HEK293 (cell line): ENCODE data around the gene NEO1.

Experiments used
- ATF2 ChIP-seq: fragments of 450-650 bp; formaldehyde crosslinking; IDR thresholded peaks from 2 replicates; pipeline ENCODE4 v1.5.1; 2016; ENCODE audit warnings: missing biosample characterization, missing genetic modification characterization, low read depth
- CTCF ChIP-seq: fragments of 450-650 bp; formaldehyde crosslinking; IDR thresholded peaks from 2 replicates; pipeline ENCODE4 v1.5.1; 2016; ENCODE audit warnings: missing biosample characterization, missing genetic modification characterization
- SP2 ChIP-seq: fragments of 450-650 bp; formaldehyde crosslinking; IDR thresholded peaks from 2 replicates; pipeline ENCODE4 v1.5.1; 2016; ENCODE audit warnings: missing biosample characterization, missing genetic modification characterization
- YY1 ChIP-seq: fragments of 450-650 bp; formaldehyde crosslinking; IDR thresholded peaks from 2 replicates; pipeline ENCODE4 v1.5.1; 2018; ENCODE audit warnings: missing biosample characterization, missing genetic modification characterization
- ZBTB1 ChIP-seq: fragments of 450-650 bp; formaldehyde crosslinking; IDR thresholded peaks from 2 replicates; pipeline ENCODE4 v1.5.1; 2016; ENCODE audit warnings: missing biosample characterization, missing genetic modification characterization
- ZEB2 ChIP-seq: fragments of 450-650 bp; formaldehyde crosslinking; IDR thresholded peaks from 2 replicates; pipeline ENCODE4 v1.5.1; 2016; ENCODE audit warnings: missing biosample characterization, missing genetic modification characterization
- ZNF214 ChIP-seq: fragments of 450-650 bp; formaldehyde crosslinking; IDR thresholded peaks from 2 replicates; pipeline ENCODE4 v1.5.1; 2017; ENCODE audit warnings: missing biosample characterization, mild to moderate bottlenecking, missing genetic modification characterization, borderline replicate concordance
- ZNF629 ChIP-seq: fragments of 450-650 bp; formaldehyde crosslinking; IDR thresholded peaks from 2 replicates; pipeline ENCODE4 v1.5.1; 2017; ENCODE audit warnings: missing biosample characterization, missing genetic modification characterization
- ZNF660 ChIP-seq: fragments of 450-650 bp; IDR thresholded peaks from 2 replicates; pipeline ENCODE4 v1.5.1; 2018; ENCODE audit warnings: missing biosample characterization, mild to moderate bottlenecking, missing genetic modification characterization
- TF ChIP-seq, protein P1 (sequence below): fragments of 450-650 bp; formaldehyde crosslinking; IDR thresholded peaks from 2 replicates; pipeline ENCODE4 v1.5.1; 2016; ENCODE audit warnings: missing biosample characterization, missing genetic modification characterization
- TF ChIP-seq, protein P2 (sequence below): sonication (generic); formaldehyde crosslinking; IDR thresholded peaks from 2 replicates; pipeline ENCODE4 v1.8.1; 2022; ENCODE audit warnings: mild to moderate bottlenecking, moderate library complexity, missing genetic modification reagents

GRCh38 chr15:73028831-73029451, 23.3 kb upstream of the NEO1 start:
- no peak for TF ChIP-seq ZEB2
- no peak for TF ChIP-seq ZBTB1
- TF ChIP-seq ZNF214 (tag by site-specific recombination), result no peak
- TF ChIP-seq ZNF660 (tag by site-specific recombination), result no peak
- no peak for TF ChIP-seq ATF2 (tag by site-specific recombination)
- TF ChIP-seq, protein P1, sequence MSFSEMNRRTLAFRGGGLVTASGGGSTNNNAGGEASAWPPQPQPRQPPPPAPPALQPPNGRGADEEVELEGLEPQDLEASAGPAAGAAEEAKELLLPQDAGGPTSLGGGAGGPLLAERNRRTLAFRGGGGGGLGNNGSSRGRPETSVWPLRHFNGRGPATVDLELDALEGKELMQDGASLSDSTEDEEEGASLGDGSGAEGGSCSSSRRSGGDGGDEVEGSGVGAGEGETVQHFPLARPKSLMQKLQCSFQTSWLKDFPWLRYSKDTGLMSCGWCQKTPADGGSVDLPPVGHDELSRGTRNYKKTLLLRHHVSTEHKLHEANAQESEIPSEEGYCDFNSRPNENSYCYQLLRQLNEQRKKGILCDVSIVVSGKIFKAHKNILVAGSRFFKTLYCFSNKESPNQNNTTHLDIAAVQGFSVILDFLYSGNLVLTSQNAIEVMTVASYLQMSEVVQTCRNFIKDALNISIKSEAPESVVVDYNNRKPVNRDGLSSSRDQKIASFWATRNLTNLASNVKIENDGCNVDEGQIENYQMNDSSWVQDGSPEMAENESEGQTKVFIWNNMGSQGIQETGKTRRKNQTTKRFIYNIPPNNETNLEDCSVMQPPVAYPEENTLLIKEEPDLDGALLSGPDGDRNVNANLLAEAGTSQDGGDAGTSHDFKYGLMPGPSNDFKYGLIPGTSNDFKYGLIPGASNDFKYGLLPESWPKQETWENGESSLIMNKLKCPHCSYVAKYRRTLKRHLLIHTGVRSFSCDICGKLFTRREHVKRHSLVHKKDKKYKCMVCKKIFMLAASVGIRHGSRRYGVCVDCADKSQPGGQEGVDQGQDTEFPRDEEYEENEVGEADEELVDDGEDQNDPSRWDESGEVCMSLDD (tag by site-specific recombination), result no peak
- no peak for TF ChIP-seq CTCF (tag by site-specific recombination)
- TF ChIP-seq, protein P2, sequence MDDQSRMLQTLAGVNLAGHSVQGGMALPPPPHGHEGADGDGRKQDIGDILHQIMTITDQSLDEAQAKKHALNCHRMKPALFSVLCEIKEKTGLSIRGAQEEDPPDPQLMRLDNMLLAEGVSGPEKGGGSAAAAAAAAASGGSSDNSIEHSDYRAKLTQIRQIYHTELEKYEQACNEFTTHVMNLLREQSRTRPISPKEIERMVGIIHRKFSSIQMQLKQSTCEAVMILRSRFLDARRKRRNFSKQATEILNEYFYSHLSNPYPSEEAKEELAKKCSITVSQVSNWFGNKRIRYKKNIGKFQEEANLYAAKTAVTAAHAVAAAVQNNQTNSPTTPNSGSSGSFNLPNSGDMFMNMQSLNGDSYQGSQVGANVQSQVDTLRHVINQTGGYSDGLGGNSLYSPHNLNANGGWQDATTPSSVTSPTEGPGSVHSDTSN (CRISPR knock-in tag), result no peak
- no peak for TF ChIP-seq YY1
- no peak for TF ChIP-seq ZNF629 (tag by site-specific recombination)
- no peak for TF ChIP-seq SP2 (tag by site-specific recombination)
